ENCODE measurements around the gene NHLRC4.

- TF ChIP-seq ZBED4 (CRISPR knock-in tag; IDR thresholded peaks at IDR 0.05; ENCODE audit: borderline replicate concordance) (no peak), ZNF383 (CRISPR knock-in tag; IDR thresholded peaks at IDR 0.05; ENCODE audit: borderline replicate concordance) (no peak), POLR2A (IDR thresholded peaks at IDR 0.05; ENCODE audit: insufficient read depth in 1 of 2, low read depth in 2 of 2, low read length in 2 of 2) (no peak), KDM1A (CRISPR knock-in tag; IDR thresholded peaks at IDR 0.05) (no peak), POLR2AphosphoS2 (IDR thresholded peaks at IDR 0.05; ENCODE audit: low read depth, low read length) (no peak), CTCF (CRISPR knock-in tag; IDR thresholded peaks at IDR 0.05) (no peak), SMARCE1 (IDR thresholded peaks at IDR 0.05; ENCODE audit: borderline replicate concordance) (no peak)
Measured at GRCh38 chr16:567373-568256, 810 bp downstream of the NHLRC4 start.
